Measurements from ENCODE around the gene MT1F. TPM values are rescaled to one million over a fixed set of nuclear protein-coding genes. Genes with fewer than 3 reads are reported as not detected.

The MT1F gene
- total RNA-seq, 2 experiments from 2014 or later = 0.44 TPM; not detected in 1

GRCh38 chr16:56631197-56631596 lies 26.6 kb upstream of the MT1F start:
- H3K4me1 ChIP-seq (ENCODE audit: insufficient read depth, low read length, poor library complexity, severe bottlenecking) = peaks cover 9% of the 10 kb centered on the region
- no peak for TF ChIP-seq CTCF (conservative IDR thresholded peaks at IDR 0.05; ENCODE audit: low read length)
- no peak for TF ChIP-seq EZH2phosphoT487 (IDR thresholded peaks at IDR 0.05; ENCODE audit: borderline replicate concordance, low read depth, low read length)
- H3K27ac ChIP-seq (ENCODE audit: low read depth, low read length, poor library complexity, severe bottlenecking) = no peak overlapping the region
- no TSS peak for BruUV-seq (replicated peaks)
- POLR2A ChIA-PET = interaction anchor here (0.6 kb wide), 1 partner anchor 511 kb away, joined by 3 read pairs; no protein-coding TSS in a partner anchor
- DNase-seq (ENCODE audit: low spot score) = no peak
- H3K36me3 ChIP-seq (ENCODE audit: insufficient read depth, low read length) = no peaks in the 10 kb centered on the region
- CTCF ChIA-PET (ENCODE audit: unreplicated experiment) = no interaction called here
- H3K79me2 ChIP-seq (ENCODE audit: insufficient read depth, low read depth, low read length) = no peaks in the 10 kb centered on the region
- H4K20me1 ChIP-seq (ENCODE audit: insufficient read depth, low read length) = no peaks in the 10 kb centered on the region
- H3K9me2 ChIP-seq (ENCODE audit: insufficient read depth, low read length) = no peaks in the 10 kb centered on the region
- H3K4me3 ChIP-seq (ENCODE audit: low read depth, low read length, poor library complexity, severe bottlenecking) = no peak overlapping the region
- no peak overlapping the region for H3K4me2 ChIP-seq (ENCODE audit: low read length)
- no peaks in the 10 kb centered on the region for H3K9me3 ChIP-seq (ENCODE audit: low read length)
- intact Hi-C loops (cut with micrococcal nuclease; ENCODE audit: unreplicated experiment) = no loop called here
- H2AFZ ChIP-seq (ENCODE audit: low read length) = no peak overlapping the region

- Histone ChIP-seq H3K36me3 (ENCODE audit: insufficient read depth, low read length) (no peaks in the 10 kb centered on the region), H3K79me2 (ENCODE audit: insufficient read depth, low read depth, low read length) (no peaks in the 10 kb centered on the region), H2AFZ (ENCODE audit: low read length) (no peak overlapping the region), H3K4me1 (ENCODE audit: insufficient read depth, low read length, poor library complexity, severe bottlenecking) (peaks cover 9% of the 10 kb centered on the region), H3K27ac (ENCODE audit: low read depth, low read length, poor library complexity, severe bottlenecking) (no peak overlapping the region), H3K9me3 (ENCODE audit: low read length) (no peaks in the 10 kb centered on the region), H4K20me1 (ENCODE audit: insufficient read depth, low read length) (no peaks in the 10 kb centered on the region), H3K4me3 (ENCODE audit: low read depth, low read length, poor library complexity, severe bottlenecking) (no peak overlapping the region), H3K4me2 (ENCODE audit: low read length) (no peak overlapping the region), H3K9me2 (ENCODE audit: insufficient read depth, low read length) (no peaks in the 10 kb centered on the region)
- ChIA-PET CTCF (ENCODE audit: unreplicated experiment) (no interaction called here), POLR2A (interaction anchor here (0.6 kb wide), 1 partner anchor 510 kb away, joined by 3 read pairs; no protein-coding TSS in a partner anchor)
- TF ChIP-seq EZH2phosphoT487 (IDR thresholded peaks at IDR 0.05; ENCODE audit: borderline replicate concordance, low read depth, low read length) (no peak), CTCF (conservative IDR thresholded peaks at IDR 0.05; ENCODE audit: low read length) (no peak)
- intact Hi-C loops (cut with micrococcal nuclease; ENCODE audit: unreplicated experiment) = no loop called here
- BruUV-seq (replicated peaks) = no TSS peak
- DNase-seq (ENCODE audit: low spot score) = no peak
Measured at GRCh38 chr16:56631832-56632155, 26.0 kb upstream of the MT1F start.

- no peaks in the 10 kb centered on the region for H3K9me2 ChIP-seq (ENCODE audit: insufficient read depth, low read length)
- BruUV-seq (replicated peaks) = no TSS peak
- no peaks in the 10 kb centered on the region for H3K9me3 ChIP-seq (ENCODE audit: low read length)
- H3K79me2 ChIP-seq (ENCODE audit: insufficient read depth, low read depth, low read length) = no peaks in the 10 kb centered on the region
- POLR2A ChIA-PET = no interaction called here
- CTCF ChIA-PET (ENCODE audit: unreplicated experiment) = no interaction called here
- no peak within 1 kb of the TSS for H3K4me2 ChIP-seq (ENCODE audit: low read length)
- no peak within 1 kb of the TSS for H2AFZ ChIP-seq (ENCODE audit: low read length)
- TF ChIP-seq CTCF (conservative IDR thresholded peaks at IDR 0.05; ENCODE audit: low read length) (no peak), EZH2phosphoT487 (IDR thresholded peaks at IDR 0.05; ENCODE audit: borderline replicate concordance, low read depth, low read length) (no peak)
- intact Hi-C loops (cut with micrococcal nuclease; ENCODE audit: unreplicated experiment) = no loop called here
- DNase-seq (ENCODE audit: low spot score) = no peak
- H4K20me1 ChIP-seq (ENCODE audit: insufficient read depth, low read length) = no peaks in the 10 kb centered on the region
- no peaks in the 10 kb centered on the region for H3K36me3 ChIP-seq (ENCODE audit: insufficient read depth, low read length)
- no peak within 1 kb of the TSS for H3K27ac ChIP-seq (ENCODE audit: low read depth, low read length, poor library complexity, severe bottlenecking)
- peaks cover 9% of the 10 kb centered on the region for H3K4me1 ChIP-seq (ENCODE audit: insufficient read depth, low read length, poor library complexity, severe bottlenecking)
- no peak within 1 kb of the TSS for H3K4me3 ChIP-seq (ENCODE audit: low read depth, low read length, poor library complexity, severe bottlenecking)
Measured at GRCh38 chr16:56632156-56632847, 25.5 kb upstream of the MT1F start, which contains the start of gene MT1M. MT1M (plus strand) TSS chr16:56632659; CDS start chr16:56632732, 73 bp downstream.
